Hepatocyte (in vitro differentiated cells): Measurements from ENCODE around the gene SCAPER. TPM values are rescaled to one million over a fixed set of nuclear protein-coding genes. Genes with fewer than 3 reads are reported as not detected.

Experiments used
- DNase-seq: peaks from one replicate; pipeline ENCODE4 v3.0.0-alpha.2; 2016; ENCODE audit warnings: low spot score
- H2AFZ ChIP-seq: fragments of 200-600 bp; sonication (generic); 2 replicates; pipeline ENCODE4 v1.6.0; 2016; ENCODE audit warnings: antibody characterized with exemption, mild to moderate bottlenecking
- H3K27ac ChIP-seq: fragments of 200-600 bp; sonication (generic); 2 replicates; pipeline ENCODE4 v1.5.1; 2016; ENCODE audit warnings: mild to moderate bottlenecking
- H3K27me3 ChIP-seq: fragments of 200-600 bp; sonication (generic); 2 replicates; pipeline ENCODE4 v1.6.1; 2016
- H3K36me3 ChIP-seq: fragments of 200-600 bp; sonication (generic); replicated peaks from 2 replicates; pipeline ENCODE4 v1.5.1; 2016; ENCODE audit warnings: low read depth; ENCODE audit not compliant: insufficient read depth
- H3K4me1 ChIP-seq: fragments of 200-600 bp; sonication (generic); 2 replicates; pipeline ENCODE4 v1.5.1; 2016; ENCODE audit warnings: mild to moderate bottlenecking, moderate library complexity; ENCODE audit not compliant: insufficient read depth
- H3K4me2 ChIP-seq: fragments of 200-600 bp; sonication (generic); 2 replicates; pipeline ENCODE4 v1.6.0; 2016
- H3K4me3 ChIP-seq: fragments of 200-600 bp; sonication (generic); 2 replicates; pipeline ENCODE4 v1.5.1; 2016; ENCODE audit warnings: mild to moderate bottlenecking
- H3K79me2 ChIP-seq: fragments of 200-600 bp; sonication (generic); 2 replicates; pipeline ENCODE4 v1.6.0; 2017; ENCODE audit warnings: mild to moderate bottlenecking
- H3K9me2 ChIP-seq: fragments of 200-600 bp; sonication (generic); replicated peaks from 2 replicates; pipeline ENCODE4 v1.6.0; 2017; ENCODE audit warnings: mild to moderate bottlenecking; ENCODE audit not compliant: insufficient read depth
- H3K9me3 ChIP-seq: fragments of 200-600 bp; sonication (generic); 2 replicates; pipeline ENCODE4 v1.5.1; 2016; ENCODE audit warnings: low read depth, mild to moderate bottlenecking
- H4K20me1 ChIP-seq: fragments of 200-600 bp; sonication (generic); 2 replicates; pipeline ENCODE4 v1.6.0; 2016; ENCODE audit warnings: mild to moderate bottlenecking; ENCODE audit not compliant: insufficient read depth, poor library complexity, severe bottlenecking
- EZH2 ChIP-seq: fragments of 200-600 bp; sonication (generic); IDR thresholded peaks from 2 replicates; pipeline ENCODE4 v1.6.1; 2016; ENCODE audit warnings: antibody characterized with exemption, mild to moderate bottlenecking, borderline replicate concordance
- EZH2phosphoT487 ChIP-seq: fragments of 200-600 bp; sonication (generic); IDR thresholded peaks from one replicate; pipeline ENCODE4 v1.6.1; 2018; ENCODE audit warnings: antibody characterized with exemption, mild to moderate bottlenecking, low read depth, moderate library complexity; ENCODE audit not compliant: unreplicated experiment, severe bottlenecking
- WGBS: methylation state at CpG from one replicate; pipeline ENCODE4 v1.1.6; 2016; ENCODE audit warnings: low lambda C conversion rate; ENCODE audit errors: missing lambda C conversion rate; 5-methylcytosine and 5-hydroxymethylcytosine counted together
- polyA plus RNA-seq: library from polyadenylated mRNA; unstranded; fragments of >200 nt; fragmentation: Nextera tagmentation; extraction: Ambion mirVana; gene quantifications from 2 replicates; pipeline ENCODE4 v1.2.1, GENCODE V29; 2016
- total RNA-seq: library from RNA; depleted of rRNA; stranded (reverse); fragments of >200 nt; gene quantifications from 2 replicates; pipeline ENCODE4 v1.2.3, GENCODE V29; 2014
- TF ChIP-seq, protein P1 (sequence below): fragments of 200-600 bp; sonication (generic); IDR thresholded peaks from 2 replicates; pipeline ENCODE4 v1.5.1; 2016; ENCODE audit warnings: antibody characterized with exemption, mild to moderate bottlenecking; ENCODE audit not compliant: poor library complexity

The SCAPER gene
- total and polyA plus RNA-seq, 2 experiments from 2014 or later = 20.8 to 27.4 TPM

DNA sequence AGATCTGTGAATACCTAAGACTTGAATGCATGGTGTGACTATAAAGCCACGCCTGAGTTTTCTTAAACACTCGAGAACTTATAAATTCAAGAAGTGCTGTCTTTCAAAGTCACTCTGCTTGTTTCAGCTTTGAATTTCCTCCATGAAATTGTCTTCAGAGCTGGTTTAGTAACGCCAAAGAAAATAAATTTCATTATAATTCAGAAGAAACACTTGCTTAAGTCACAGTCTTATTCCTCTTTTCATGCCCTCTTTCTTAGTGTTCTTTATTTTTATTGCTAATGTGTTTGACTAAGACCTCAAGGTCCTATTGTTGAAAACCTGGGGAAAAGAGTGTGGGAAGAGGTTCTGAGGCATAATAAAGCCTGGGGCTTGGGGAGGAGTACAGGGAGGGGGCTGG is 23.1 kb upstream of the SCAPER start:
- peaks cover 14% of the 10 kb centered on the region for H3K79me2 ChIP-seq
- 83% methylated on average over 3 of the region's 3 CpGs for WGBS
- peaks cover 6% of the 10 kb centered on the region for H3K4me1 ChIP-seq
- H3K9me2 ChIP-seq = no peaks in the 10 kb centered on the region
- no peak overlapping the region for H3K27ac ChIP-seq
- H3K9me3 ChIP-seq = no peaks in the 10 kb centered on the region
- no peak overlapping the region for H2AFZ ChIP-seq
- no peaks in the 10 kb centered on the region for H3K27me3 ChIP-seq
- TF ChIP-seq EZH2 = no peak
- TF ChIP-seq, protein P1, sequence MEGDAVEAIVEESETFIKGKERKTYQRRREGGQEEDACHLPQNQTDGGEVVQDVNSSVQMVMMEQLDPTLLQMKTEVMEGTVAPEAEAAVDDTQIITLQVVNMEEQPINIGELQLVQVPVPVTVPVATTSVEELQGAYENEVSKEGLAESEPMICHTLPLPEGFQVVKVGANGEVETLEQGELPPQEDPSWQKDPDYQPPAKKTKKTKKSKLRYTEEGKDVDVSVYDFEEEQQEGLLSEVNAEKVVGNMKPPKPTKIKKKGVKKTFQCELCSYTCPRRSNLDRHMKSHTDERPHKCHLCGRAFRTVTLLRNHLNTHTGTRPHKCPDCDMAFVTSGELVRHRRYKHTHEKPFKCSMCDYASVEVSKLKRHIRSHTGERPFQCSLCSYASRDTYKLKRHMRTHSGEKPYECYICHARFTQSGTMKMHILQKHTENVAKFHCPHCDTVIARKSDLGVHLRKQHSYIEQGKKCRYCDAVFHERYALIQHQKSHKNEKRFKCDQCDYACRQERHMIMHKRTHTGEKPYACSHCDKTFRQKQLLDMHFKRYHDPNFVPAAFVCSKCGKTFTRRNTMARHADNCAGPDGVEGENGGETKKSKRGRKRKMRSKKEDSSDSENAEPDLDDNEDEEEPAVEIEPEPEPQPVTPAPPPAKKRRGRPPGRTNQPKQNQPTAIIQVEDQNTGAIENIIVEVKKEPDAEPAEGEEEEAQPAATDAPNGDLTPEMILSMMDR = no peak
- TF ChIP-seq EZH2phosphoT487 = no peak
- no peak for DNase-seq
- no peaks in the 10 kb centered on the region for H4K20me1 ChIP-seq
- no peaks in the 10 kb centered on the region for H3K36me3 ChIP-seq
- no peak overlapping the region for H3K4me3 ChIP-seq
- no peak overlapping the region for H3K4me2 ChIP-seq

DNA sequence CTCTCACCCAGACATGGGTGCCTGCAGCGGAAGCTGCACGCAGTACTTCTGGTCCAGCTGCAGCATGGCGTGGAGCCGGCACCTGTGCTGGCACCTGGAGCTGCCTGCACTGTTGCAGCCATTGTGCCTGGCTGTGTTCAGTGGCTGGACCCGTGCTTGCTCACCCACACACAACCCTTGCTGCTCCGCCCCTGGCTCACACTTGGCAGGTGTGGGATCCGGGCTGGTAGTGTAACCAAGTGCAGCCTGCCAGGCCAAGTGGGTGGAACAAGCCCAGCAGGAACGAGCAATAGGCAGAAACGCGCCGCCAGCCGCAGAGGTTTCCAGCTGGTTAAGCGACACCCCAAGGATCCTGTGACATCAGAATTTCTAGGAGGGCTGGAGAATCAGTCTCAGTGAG is 11.2 kb upstream of the SCAPER start:
- no peaks in the 10 kb centered on the region for H4K20me1 ChIP-seq
- no peaks in the 10 kb centered on the region for H3K4me1 ChIP-seq
- no peak for DNase-seq
- no peak for TF ChIP-seq EZH2
- TF ChIP-seq, protein P1 = no peak
- no peaks in the 10 kb centered on the region for H3K9me2 ChIP-seq
- H3K79me2 ChIP-seq = no peaks in the 10 kb centered on the region
- no peaks in the 10 kb centered on the region for H3K9me3 ChIP-seq
- no peak overlapping the region for H3K4me3 ChIP-seq
- no peak overlapping the region for H3K4me2 ChIP-seq
- H2AFZ ChIP-seq = no peak overlapping the region
- H3K36me3 ChIP-seq = no peaks in the 10 kb centered on the region
- WGBS = 95% methylated on average over 13 of the region's 13 CpGs
- H3K27me3 ChIP-seq = no peaks in the 10 kb centered on the region
- no peak overlapping the region for H3K27ac ChIP-seq

DNA sequence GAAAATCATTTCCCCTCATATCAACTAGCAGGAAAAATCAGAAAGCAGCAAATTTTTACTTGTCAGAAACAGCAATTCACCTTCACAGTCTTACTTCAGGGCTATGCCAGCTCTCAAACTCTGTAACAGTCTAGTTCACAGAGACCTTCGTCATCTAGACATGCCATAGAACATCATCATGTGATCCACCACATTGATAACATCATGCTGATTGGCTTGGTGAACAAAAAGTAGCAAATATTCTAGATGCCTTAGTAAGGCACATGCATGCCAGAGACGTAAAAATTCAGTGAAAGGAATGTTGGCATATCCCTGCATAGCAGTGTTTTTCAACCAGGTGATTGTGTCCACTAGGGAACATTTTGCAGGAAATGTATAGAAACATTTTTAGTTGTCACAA is 8.6 kb upstream of the SCAPER start:
- Histone ChIP-seq H3K9me3 (no peaks in the 10 kb centered on the region), H2AFZ (no peak overlapping the region), H3K27me3 (no peaks in the 10 kb centered on the region), H3K36me3 (no peaks in the 10 kb centered on the region), H4K20me1 (no peaks in the 10 kb centered on the region), H3K27ac (no peak overlapping the region), H3K4me3 (no peak overlapping the region), H3K4me2 (no peak overlapping the region), H3K9me2 (no peaks in the 10 kb centered on the region), H3K4me1 (no peaks in the 10 kb centered on the region), H3K79me2 (no peaks in the 10 kb centered on the region)
- TF ChIP-seq, protein P1 = no peak
- TF ChIP-seq EZH2phosphoT487 (no peak), EZH2 (no peak)
- WGBS = 76% methylated on average over 2 of the region's 2 CpGs
- no peak for DNase-seq

DNA sequence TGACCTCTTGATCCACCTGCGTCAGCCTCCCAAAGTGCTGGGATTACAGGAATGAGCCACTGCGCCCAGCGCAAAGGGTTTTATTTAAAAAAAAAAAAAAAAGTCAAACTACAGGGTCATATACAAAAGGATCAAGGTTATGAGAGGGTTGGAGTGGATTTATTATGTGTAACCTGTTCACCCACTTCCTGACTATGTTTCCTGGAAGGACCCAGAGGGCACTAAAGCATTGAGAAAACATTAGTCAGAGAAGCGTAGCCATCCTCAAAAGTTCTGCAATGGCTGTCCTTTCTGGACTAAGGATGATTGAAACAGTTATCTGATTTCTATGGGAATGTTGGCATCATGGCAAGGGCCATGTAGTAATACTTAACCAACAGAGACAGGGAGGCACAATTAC is 7.3 kb upstream of the SCAPER start:
- no peak overlapping the region for H3K4me3 ChIP-seq
- H3K4me1 ChIP-seq = no peaks in the 10 kb centered on the region
- TF ChIP-seq EZH2phosphoT487 (no peak), EZH2 (no peak)
- TF ChIP-seq, protein P1 = no peak
- no peak overlapping the region for H3K27ac ChIP-seq
- H2AFZ ChIP-seq = no peak overlapping the region
- no peak for DNase-seq
- no peaks in the 10 kb centered on the region for H3K9me2 ChIP-seq
- H3K27me3 ChIP-seq = no peaks in the 10 kb centered on the region
- no peaks in the 10 kb centered on the region for H3K9me3 ChIP-seq
- H3K36me3 ChIP-seq = no peaks in the 10 kb centered on the region
- no peaks in the 10 kb centered on the region for H4K20me1 ChIP-seq
- no peak overlapping the region for H3K4me2 ChIP-seq
- WGBS = 89% methylated on average over 4 of the region's 4 CpGs
- H3K79me2 ChIP-seq = no peaks in the 10 kb centered on the region
